Globus pallidus (tissue), 1 donor: ENCODE data around the gene C9orf50.
"Not testable (repeated sequence)": the region's sequence is repeated elsewhere in the genome, so short reads cannot be mapped to it uniquely, and the experiment has no call there.

Source experiments
- DNase-seq: peaks from one replicate; pipeline ENCODE4 v3.0.0-alpha.2; 2015; ENCODE audit warnings: low spot score

The C9orf50 gene

GRCh38 chr9:129648092-129648763, 27.3 kb upstream of the C9orf50 start:
- DNase-seq: no peak

GRCh38 chr9:129647635-129648034, 26.7 kb upstream of the C9orf50 start:
- no peak for DNase-seq

GRCh38 chr9:129646654-129647053, 25.8 kb upstream of the C9orf50 start:
- no peak for DNase-seq

- DNase-seq: no peak
Observed at GRCh38 chr9:129646252-129646651, 25.4 kb upstream of the C9orf50 start.

GRCh38 chr9:129644902-129645301, 24.0 kb upstream of the C9orf50 start:
- DNase-seq: no peak

GRCh38 chr9:129644365-129644764, 23.5 kb upstream of the C9orf50 start:
- DNase-seq: no peak

- DNase-seq: no peak
Observed at GRCh38 chr9:129643706-129644105, 22.8 kb upstream of the C9orf50 start.

- DNase-seq: peak; percentile 93
Observed at GRCh38 chr9:129641750-129642585, 21.1 kb upstream of the C9orf50 start, which contains the start of gene ASB6. Gene ASB6, minus strand, starts transcription at chr9:129642151. Its CDS starts 152 bp downstream, at chr9:129641999.

GRCh38 chr9:129640871-129641749, 20.2 kb upstream of the C9orf50 start:
- DNase-seq: no peak

GRCh38 chr9:129640086-129640870, 19.4 kb upstream of the C9orf50 start:
- DNase-seq: no peak

GRCh38 chr9:129639756-129640085, 18.8 kb upstream of the C9orf50 start:
- no peak for DNase-seq

GRCh38 chr9:129639034-129639630, 18.2 kb upstream of the C9orf50 start:
- no peak for DNase-seq

- no peak for DNase-seq
Observed at GRCh38 chr9:129637673-129638439, 17.0 kb upstream of the C9orf50 start.

- DNase-seq: no peak
Observed at GRCh38 chr9:129637102-129637501, 16.2 kb upstream of the C9orf50 start.

GRCh38 chr9:129636343-129636742, 15.4 kb upstream of the C9orf50 start:
- not testable (repeated sequence) for DNase-seq

- no peak for DNase-seq
Observed at GRCh38 chr9:129635099-129636065, 14.5 kb upstream of the C9orf50 start.

- DNase-seq: no peak
Observed at GRCh38 chr9:129633848-129634247, 12.9 kb upstream of the C9orf50 start.

- DNase-seq: no peak
Observed at GRCh38 chr9:129633207-129633606, 12.3 kb upstream of the C9orf50 start.

GRCh38 chr9:129632460-129632859, 11.6 kb upstream of the C9orf50 start:
- no peak for DNase-seq
